HPDE6-E6E7 (cell line): ENCODE measurements around the gene KRTAP29-1.

Experiments used
- DNase-seq: peaks from one replicate; pipeline ENCODE4 v3.0.0; 2011; ENCODE audit warnings: missing footprints; ENCODE audit errors: extremely low spot score

KRTAP29-1 gene

DNA sequence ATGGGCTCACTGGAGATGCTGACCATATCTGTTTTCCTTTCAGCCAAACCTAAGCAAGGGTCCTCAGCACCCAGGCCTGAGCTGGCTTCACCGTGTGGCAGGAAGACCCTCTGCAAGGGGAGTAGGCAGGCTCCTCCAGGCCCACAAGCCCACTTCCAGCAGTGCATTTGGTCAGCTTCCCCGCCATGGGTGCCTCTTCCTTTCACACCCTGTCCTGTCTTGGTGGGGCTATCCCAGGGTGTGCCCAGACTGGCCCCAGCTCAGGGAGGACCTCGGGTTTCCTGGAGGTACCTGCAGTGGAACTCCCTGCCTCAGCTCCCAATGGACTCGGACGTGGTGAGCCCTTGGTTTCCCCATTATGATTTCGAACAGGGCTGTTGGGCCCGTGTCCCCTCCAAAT, 25.6 kb upstream of the KRTAP29-1 start:
- DNase-seq = no peak

DNA sequence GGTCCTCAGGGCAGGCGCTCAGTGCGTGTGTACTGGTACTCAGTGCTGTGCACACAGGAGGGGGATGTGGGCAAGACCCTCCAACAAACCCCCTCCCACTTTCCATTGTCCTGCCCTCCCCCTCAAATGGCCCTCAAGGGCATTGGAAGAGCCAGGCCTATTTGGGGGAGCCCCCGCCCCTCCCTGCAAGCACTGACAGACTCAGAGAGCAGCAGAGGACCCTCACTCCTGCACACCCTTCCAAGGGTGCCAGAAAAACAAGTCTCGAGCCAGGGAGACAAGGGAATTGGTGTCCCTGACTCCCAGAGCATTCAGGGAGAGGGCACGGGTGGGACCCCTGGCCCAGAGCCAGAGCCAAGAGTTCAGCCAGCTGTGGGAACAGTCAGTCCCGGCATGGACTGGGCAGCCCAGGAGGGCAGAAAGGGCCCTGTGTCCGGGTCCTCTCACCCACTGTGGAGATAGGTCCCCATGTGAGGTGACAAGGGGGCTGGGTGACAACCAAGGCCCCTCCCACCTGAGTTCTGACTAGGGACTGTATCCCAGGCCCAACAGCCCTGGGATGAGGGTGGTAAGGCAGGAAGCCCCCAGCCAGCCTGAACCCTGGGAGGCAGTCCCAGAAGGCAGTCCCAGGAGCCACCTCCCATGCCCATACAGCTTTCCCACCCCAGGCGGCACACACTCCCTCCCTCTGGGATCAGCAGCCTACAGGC, 24.9 kb upstream of the KRTAP29-1 start:
- DNase-seq = no peak

DNA sequence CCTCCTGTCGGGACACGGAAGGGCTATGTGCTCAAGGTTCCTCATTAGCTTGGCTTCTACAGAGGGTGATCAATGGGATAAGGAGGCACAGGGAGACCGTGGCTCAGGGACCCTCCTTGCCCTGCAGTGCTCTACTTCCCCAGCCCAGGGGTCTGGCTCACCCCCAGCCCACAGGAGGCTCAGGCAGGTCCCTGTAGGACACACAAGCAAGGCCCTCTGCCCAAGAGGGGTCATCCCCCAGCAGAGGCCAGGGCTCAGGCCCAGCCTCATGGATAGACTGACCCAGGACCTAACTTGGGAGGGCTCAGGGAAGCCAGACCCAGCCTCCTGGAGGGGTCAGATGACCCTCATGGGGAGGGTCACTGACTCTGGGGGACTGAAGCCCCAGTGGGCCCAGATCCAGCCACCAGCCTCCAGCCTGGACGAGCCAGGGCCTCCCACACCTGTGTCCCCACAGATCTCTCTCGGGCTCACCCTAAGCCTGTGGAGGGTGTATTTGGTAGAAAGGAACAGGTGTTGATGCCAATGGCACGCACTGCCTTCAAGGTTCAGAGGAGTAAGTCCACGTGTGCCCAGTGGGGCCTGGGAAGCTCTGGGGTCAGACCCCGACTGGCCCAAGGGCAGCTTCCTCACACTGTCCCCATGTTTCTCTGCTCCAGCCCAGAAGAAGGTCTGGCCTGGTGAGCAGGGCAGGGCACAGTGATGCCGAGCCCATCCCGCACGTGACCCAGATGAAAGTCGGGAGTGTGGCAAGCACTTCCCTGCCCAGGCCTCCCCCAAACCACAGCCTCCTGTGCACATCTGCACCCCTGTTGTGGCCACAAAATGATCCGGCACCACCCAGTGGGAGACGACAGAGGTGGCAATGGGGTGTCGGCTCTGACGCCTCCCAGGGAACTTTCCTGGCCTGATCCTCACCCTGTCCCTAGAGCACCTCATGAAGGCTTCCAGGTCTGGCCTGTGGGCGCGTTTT, 23.8 kb upstream of the KRTAP29-1 start:
- no peak for DNase-seq

DNA sequence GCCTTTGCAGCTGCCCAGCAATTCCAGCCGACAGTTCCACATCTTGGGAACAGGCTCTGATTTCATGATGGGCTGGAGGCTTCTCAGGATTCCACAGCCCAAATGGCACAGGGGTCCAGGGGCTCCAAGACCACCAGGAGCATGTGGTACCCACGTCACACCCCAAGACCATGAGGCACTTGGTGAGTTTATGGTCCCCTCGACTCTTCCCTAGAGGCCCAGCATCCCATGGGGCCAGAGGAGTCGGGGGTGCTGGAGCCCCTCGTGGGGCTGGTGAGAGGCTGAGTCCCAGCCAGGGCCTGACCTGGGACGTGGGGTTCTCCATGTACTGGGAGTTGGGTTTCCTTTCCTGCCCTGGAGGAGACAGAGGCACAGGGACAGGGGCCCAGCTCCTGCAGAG, 23.0 kb upstream of the KRTAP29-1 start:
- DNase-seq = no peak

DNA sequence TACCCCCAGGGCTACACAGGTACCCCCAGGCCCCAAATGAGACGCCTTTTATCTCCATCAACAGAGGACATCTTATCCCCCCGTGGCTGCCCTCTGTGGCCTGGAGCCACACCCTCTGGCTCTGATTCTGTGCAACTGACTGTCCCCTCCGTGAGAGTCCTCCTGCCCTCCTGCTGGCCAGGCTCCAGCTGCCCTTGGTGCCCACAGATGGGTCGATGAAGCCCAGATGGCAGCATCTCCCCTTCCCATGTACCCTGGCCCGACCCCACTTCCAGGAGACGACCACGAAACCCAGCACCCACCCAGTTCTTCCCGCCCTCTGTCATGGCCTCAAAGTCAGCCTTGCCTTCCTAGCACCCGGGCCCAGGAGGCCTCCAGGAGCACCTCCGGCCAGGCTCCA, 22.5 kb upstream of the KRTAP29-1 start:
- DNase-seq = no peak

DNA sequence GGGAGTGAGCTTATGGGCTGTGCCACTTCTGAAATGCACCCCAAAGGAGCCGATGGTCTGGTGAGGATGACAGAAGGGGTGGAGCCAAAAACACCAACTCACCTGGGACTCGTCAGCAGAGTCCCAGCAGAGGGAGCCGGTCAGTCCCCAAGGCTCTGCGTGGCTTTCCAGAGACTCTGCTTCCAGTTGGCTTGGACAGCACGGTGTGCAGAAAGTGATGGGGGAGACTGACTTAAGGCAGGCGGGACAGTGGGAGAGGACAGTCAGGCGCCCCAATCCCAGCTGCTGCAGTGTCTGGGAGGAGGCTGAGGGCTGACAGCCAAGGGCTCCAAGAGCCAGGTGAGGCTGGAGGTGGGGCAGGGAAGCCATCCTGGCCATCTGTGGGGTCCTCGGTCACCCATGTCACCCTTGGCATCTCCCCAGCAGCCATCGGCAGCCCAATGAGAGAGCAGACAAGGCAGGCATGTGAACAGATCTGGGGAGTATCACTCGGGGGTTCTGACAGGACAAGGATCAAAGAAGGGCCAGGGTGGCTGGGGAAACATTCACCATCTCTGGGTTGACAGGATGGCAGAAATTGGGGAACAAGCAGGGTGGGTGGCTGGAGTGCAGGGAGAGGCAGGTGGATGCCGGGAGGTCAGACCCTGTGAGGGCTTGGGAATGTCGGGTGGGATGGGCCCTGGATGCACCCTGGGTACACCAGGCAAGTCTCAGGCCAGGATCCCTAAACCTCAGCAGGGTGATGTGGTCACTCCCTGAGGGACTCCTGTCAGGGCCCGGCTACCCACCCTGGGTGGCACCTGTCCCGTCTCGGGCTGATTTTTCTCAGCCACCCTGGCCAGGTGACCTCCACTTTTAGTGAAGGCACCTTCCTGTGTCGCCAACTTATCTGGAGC, 21.8 kb upstream of the KRTAP29-1 start:
- DNase-seq = peak; percentile 61

DNA sequence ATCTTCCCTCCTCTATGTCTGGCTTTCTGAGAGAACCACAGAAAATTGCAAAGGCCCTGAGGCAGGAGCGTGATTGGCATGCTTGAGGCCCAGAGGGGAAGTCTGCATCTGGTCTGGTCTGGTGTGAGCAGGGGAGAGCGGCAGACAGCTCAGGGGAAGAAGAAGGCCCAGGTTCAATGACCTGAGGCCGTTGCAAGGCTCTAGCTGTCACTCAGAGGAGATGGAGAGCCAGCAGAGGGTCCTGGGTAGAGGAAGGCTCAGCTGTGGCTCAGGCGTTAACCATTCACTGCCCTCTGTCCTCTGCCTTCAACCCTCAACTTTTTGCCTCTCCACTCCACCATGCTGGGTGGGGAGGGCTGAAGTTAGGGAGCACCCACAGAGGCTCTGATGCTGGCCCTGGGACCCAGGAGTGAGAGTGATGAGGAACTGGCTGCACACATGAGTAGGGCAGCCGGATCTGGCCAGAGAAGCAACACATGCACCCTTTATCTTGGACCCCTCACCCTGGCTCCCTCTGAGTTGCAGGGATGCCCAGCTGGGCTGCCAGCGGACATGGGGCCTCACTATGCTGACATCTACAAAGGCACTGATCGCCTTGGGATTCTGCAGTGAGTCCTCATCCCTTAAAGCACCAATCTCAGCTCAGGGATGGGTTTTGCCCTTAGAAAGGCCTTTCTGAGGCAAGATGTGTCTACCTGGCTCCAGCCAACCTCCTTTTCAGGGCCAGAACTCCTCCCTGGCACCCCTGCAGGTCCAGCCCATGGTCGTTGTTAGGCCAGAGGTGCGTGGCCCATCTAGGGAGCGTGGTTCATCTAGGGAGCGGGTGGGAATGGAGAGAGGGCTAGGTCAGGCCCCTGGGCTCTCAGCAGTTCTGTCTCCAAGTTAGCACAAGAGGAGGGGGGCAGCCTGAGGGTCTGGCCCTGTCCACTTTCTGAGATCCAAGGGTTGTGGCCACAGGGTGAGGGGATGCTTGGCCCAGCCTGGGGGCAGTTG, 20.5 kb upstream of the KRTAP29-1 start:
- no peak for DNase-seq

DNA sequence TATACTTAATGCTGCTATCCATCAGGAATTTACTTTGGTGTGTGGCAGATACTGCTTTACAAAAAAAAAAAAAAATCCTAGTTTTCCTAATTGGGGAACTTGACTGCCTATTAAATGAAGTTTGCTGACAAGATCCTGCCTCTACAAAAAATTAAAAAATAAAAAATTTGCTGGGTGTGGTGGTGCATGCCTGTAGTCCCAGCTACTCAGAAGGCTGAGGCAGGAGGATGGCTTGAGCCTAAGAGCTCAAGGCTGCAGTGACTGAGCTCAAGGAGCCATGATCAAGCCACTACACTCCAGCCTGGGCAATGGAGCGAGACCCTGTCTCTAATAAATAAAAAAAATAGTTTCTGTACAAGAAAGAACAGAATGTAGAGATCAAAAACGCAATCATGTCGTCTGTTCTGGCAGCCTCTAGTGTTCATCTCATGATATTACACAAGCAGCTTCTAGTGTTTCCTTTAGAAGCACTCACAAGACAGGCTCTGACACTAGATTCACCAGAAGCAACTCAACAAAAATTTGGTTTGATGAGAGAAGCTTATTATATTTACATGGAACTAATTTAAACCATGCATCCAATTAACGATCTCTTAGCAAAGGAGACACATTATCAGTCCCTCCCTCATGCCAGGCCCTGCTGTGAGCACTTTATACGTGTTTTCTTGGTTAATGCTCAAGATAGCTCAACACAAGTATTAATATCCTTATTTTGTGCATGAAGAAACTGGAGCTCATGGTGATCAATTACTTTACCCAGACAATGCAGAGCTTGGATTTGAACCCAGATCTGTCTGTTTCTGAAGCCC, 19.6 kb upstream of the KRTAP29-1 start:
- DNase-seq = peak; percentile 45

DNA sequence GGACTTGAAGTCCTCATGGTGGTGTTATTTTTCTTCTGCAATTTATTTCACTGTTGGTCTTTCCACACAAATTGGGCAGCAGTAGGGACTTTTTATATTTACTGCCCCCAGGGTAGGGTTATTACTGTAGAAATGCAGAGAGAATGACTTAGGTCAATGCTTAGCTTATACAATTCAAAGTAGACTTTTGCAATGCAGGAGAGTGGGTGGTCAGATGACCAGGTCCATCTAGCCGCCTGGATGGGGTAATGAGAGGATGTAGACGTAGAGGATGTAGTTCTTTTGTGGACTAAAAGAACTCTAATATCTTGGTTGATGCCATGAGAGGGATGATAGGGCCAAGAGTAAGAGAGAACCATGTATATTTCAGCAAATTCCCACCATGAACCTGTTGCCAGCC, 15.6 kb upstream of the KRTAP29-1 start:
- DNase-seq = no peak

DNA sequence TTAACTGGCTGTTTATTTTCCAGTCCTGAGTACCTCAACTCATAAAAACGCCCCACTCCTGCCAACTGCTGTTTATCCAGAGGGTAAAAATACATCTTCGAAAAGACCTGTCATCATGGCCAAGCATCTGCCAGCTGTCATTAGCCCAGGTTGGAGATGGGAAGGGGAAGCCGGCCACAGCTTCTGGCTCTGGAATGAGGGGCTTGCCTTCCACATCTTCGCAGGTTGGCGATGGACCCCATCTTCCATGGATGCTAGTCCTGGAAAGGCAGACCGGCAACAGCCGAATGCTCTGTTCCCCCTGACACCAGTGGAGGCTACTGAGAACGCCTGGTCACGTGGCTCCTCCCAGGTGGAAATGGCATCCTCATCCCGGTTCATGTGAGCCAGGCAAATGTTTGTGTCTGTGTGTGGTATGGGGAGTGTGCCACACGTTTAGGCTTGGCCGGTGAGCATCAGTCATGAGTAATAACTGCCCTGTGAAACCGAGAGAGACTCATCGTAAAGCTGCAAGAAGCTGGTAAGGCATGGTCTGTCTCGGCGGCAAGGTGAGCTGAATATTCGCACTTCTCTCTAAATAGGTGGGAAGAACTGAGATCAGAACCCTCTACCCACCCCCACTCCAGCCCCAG, 13.3 kb upstream of the KRTAP29-1 start:
- peak; percentile 46 for DNase-seq

DNA sequence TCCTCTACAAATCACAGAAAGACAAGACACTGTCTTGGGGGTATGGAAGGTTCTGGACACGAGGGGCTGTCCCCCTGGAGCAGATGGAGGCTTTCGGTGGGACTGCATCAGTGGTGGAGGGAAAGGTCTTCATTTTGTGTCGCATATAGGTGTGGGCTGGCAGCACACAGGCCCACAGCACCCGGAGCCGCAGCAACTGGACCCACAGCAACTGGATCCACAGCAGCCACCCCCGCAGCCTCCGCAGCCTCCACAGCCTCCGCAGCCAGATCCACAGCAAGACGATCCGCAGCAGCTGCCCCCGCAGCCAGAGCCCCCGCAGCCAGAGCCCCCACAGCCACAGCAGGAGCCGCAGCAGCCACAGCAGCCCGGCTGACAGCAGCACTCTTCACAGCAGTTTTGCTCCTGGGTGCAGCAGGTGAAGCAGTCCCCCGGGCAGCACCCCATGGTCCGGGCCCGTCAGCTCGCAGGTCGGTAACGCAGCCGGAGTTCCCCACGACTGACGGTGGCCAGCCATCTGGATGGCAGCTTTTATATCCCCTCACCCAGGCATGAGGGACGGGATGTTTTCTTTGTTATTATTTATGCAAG, 12.6 kb upstream of the KRTAP29-1 start, which contains the start of gene KRTAP17-1:
Gene KRTAP17-1, minus strand, starts transcription at position 507 of the 591 bp plus-strand sequence. Its CDS starts 60 bp downstream, at position 447.
- no peak for DNase-seq

DNA sequence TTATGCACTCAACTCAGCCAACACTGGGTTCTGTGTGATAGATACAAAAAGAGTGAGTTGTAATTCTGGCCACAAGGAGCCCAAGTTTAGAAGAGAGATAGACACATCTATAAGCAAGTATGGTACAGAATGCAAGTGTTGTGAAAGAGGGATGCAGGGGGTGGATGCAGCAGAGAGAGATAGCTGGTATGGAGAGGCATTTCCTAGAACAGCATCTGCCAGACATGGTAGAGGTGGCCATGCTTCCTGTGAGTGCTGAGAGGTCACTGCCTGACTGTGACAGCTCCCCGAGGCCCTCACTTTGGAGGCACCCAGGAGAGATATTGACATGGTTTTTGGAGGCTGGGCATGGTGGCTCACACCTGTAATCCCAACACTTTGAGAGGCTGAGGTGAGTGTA, 8.5 kb upstream of the KRTAP29-1 start:
- no peak for DNase-seq

DNA sequence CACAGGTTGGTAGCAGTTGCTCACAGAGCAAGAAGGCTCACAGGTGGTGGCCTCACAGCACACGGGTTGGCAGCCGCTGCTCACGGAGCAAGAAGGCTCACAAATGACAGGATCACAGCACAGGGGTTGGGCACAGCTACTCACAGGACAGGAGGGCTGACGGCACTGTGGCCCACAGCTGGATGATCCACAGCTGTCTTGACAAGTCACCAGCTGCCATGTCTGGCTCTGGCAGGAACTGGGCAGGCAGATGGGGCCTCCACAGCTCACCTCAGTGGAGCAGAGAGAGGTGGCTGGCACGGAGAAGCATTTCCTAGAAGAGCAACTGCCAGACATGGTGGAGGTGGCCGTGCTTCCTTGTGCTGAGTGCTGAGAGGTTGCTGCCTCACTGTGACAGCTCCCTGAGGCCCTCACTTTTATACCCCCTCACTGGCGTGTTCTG, 6.3 kb upstream of the KRTAP29-1 start, which contains the start of gene KRTAP16-1:
Gene KRTAP16-1, minus strand, starts transcription at position 392 of the 442 bp plus-strand sequence. Its CDS starts 56 bp downstream, at position 336.
- DNase-seq = no peak

DNA sequence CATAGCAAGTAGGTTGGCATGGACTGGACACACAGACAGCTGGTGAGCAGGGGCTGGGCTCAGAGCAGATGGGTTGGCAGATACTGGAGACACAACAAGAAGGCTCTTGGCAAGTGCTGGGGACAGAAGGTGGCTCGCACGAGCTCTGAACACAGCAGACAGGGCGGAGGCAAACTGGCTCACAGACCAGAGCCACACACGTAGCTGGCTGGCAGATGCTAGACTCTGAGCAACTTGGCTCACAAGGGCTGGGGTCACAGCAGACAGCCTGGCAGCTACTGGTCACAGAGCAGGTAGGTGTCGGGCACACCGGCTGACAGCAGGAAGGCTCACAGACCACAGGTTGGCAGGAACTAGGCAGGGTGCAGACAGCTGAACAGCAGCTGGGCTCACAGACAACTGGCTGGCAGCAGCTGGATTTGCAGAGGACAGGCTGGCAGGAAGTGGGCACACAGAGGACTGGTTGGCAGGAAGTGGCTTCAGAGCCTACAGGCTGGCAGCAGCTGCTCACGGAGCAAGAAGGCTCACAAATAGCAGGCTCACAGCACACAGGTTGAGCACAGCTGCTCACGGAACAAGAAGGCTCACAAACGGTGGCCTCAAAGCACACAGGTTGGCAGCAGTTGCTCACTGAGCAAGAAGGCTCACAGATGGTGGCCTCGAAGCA, 5.7 kb upstream of the KRTAP29-1 start:
- DNase-seq = no peak

DNA sequence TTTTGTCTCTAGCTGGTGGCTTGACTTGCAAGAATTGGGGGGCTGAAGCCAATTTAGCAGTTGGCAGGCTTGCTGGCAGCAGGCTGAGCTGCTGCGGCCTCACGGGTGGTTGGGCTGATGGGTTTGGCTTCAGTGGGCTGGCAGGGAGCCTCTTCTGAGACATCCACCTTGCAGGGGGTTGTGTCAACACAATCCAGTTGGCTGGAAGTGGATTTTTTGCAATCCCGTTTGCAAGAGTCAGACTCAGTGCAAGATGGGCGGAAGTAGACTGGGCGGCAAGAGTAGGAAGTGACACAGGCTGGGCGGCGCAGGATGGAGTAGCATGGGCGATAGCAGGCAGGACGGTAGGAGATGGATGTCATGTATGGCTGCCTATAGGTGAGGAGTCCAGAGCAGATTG, 5.0 kb upstream of the KRTAP29-1 start:
- no peak for DNase-seq

DNA sequence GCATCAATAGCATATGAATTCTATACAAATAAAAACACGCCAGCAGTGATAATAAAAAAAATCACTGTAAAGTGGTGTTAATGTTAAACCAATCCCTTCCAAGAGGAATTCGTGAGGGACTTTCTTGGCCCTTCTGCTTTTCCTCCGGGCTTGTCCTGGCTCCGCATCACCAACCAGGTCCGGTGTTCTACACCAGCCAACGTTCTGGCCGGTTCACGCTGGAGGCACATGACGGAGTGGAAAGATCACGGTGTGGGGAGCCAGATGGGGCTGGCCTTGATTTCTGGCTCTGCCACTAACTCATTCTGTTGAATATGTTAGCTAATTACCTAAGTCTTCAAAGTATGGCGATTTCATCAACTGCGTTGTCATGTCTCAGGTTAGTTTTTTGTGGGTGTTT, 1.4 kb upstream of the KRTAP29-1 start:
- no peak for DNase-seq

DNA sequence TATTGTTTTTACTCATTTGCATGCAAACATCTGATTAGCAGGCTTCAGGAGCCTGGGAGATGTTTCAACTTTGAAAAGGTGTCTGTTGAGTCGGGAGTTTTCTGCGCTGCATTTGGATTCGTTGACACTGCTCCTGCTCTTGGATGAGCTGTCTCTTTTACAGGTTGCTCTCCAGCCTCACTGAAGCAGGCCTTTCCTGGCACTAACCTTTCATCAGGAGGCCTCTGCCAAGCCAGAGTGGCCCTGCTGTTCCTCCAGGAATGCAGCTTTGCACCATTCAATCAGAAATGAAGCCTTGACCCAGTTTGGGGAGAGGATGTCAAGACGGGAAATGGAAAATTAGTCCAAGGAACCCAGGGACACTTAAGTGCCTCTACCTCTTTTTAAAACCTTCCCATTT, 330 bp upstream of the KRTAP29-1 start:
- DNase-seq = no peak

DNA sequence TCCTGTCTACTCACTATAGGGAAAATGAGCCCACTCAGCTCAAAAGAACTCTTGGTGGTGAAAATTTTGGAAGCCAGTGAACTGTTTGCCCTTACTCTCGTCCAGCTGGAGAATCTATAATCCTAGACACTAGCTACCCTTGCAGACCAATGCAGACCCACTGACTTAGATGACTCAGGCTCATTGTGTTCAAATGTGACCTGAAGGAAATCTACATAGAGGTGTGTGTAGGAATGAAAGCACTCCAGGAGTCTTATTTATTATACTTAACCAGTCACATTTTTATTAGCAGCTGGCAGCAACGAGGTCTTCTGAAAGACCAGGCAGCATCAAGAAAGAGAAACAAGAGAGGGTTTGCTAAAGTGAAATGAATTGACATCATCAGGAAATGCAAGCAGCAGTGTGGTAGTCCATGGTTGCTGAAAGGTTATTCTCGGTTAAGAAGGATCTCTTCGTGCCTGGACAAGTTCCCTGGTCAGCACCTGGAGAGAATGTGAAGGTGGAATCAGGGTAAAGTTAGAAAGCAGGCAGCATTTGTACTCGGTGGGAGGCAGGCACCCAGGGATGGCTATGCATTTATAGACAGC, 1.4 kb downstream of the KRTAP29-1 start:
- DNase-seq = peak; percentile 79
